HepG2 (cell line): ENCODE measurements around the gene RYR2. TPM values are rescaled to one million over a fixed set of nuclear protein-coding genes. Genes with fewer than 3 reads are reported as not detected.

Experiments used
- ATAC-seq: fragments of 200-7000 bp; cut with Tn5 transposase; 3 replicates; pipeline ENCODE4 v1.9.1; 2020; ENCODE audit warnings: mild to moderate bottlenecking, moderate library complexity
- BruUV-seq: library from RNA; stranded (reverse); fragments of 400-500 nt; replicated peaks from 2 replicates; lab custom pipeline; 2021; lab: Mats Ljungman, UMichigan
- CTCF ChIA-PET: fragments of 300-600 bp; formaldehyde crosslinking; extraction: SDS; loops from one replicate; lab custom pipeline; 2021; ENCODE audit warnings: low total read pairs, inconsistent platforms, low intra/inter-chr PET ratio; lab: Yijun Ruan, JAX
- POLR2A ChIA-PET: fragments of 350-600 bp; sonication (Branson Sonifier 250); formaldehyde crosslinking; loops from one replicate; lab custom pipeline; 2020; ENCODE audit warnings: antibody characterized with exemption, inconsistent platforms; lab: Yijun Ruan, JAX
- DNase-seq: peaks from one replicate; pipeline ENCODE4 v3.0.0-alpha.2; 2015; ENCODE audit warnings: low spot score
- FAIRE-seq: peaks from 3 replicates; lab custom pipeline; 2011; peaks lifted over from hg19 to GRCh38; lab: Jason Lieb, UNC
- H2AFZ ChIP-seq: one replicate; pipeline ENCODE4 v1.6.1; 2011; ENCODE audit warnings: low read length, inconsistent platforms
- H3K27ac ChIP-seq: fragments of 300-600 bp; 3 replicates; pipeline ENCODE4 v1.8.0; 2011; ENCODE audit warnings: mixed run types, mild to moderate bottlenecking, mixed read lengths, low read length, inconsistent platforms; ENCODE audit not compliant: insufficient read depth; ENCODE audit errors: extremely low read length
- H3K27me3 ChIP-seq, 2 experiments: fragments of 200-600 bp in 1 of 2; 2 replicates in 1 of 2; 3 replicates in 1 of 2; pipeline versions ENCODE4 v1.6.0 to v1.8.0; 2011; ENCODE audit warnings: low read length in 2 of 2, mild to moderate bottlenecking in 2 of 2, moderate library complexity in 2 of 2, inconsistent platforms in 1 of 2; ENCODE audit not compliant: insufficient read depth in 2 of 2, control insufficient read depth in 1 of 2
- H3K36me3 ChIP-seq, 2 experiments: fragments of 200-600 bp in 1 of 2; replicated peaks in 1 of 2; 2 replicates in 1 of 2; 3 replicates in 1 of 2; pipeline versions ENCODE4 v1.5.1 to v1.8.0; 2011; ENCODE audit warnings: low read length in 2 of 2, inconsistent platforms in 1 of 2; ENCODE audit not compliant: insufficient read depth in 2 of 2, control insufficient read depth in 1 of 2
- H3K4me1 ChIP-seq: 2 replicates; pipeline ENCODE4 v1.5.1; 2012; ENCODE audit warnings: low read length, inconsistent platforms; ENCODE audit not compliant: insufficient read depth
- H3K4me2 ChIP-seq: 2 replicates; pipeline ENCODE4 v1.6.0; 2011; ENCODE audit warnings: low read depth, low read length, inconsistent platforms
- H3K4me3 ChIP-seq, 3 experiments: fragments of 200-600 bp in 1 of 3; sonication (generic), shearing (Covaris generic) in 1 of 3; replicated peaks in 1 of 3; 2 replicates each; pipeline ENCODE4 v1.5.1; 2011 to 2016; ENCODE audit warnings: low read length in 3 of 3, inconsistent platforms in 2 of 3, low read depth in 2 of 3, mild to moderate bottlenecking in 2 of 3, control low read depth in 1 of 3, mixed read lengths in 1 of 3; ENCODE audit not compliant: insufficient read depth in 1 of 3
- H3K79me2 ChIP-seq: one replicate; pipeline ENCODE4 v1.6.1; 2011; ENCODE audit warnings: low read length, inconsistent platforms; ENCODE audit not compliant: insufficient read depth
- H3K9ac ChIP-seq: 2 replicates; pipeline ENCODE4 v1.6.0; 2011; ENCODE audit warnings: mild to moderate bottlenecking, low read depth, low read length, inconsistent platforms; ENCODE audit not compliant: insufficient read depth
- H3K9me3 ChIP-seq: 2 replicates; pipeline ENCODE4 v1.5.1; 2012; ENCODE audit warnings: mild to moderate bottlenecking, low read length
- H4K20me1 ChIP-seq: 2 replicates; pipeline ENCODE4 v1.6.0; 2011; ENCODE audit warnings: inconsistent platforms, mild to moderate bottlenecking, low read length, moderate library complexity; ENCODE audit not compliant: insufficient read depth
- HMGA1 ChIP-seq: sonication (generic); formaldehyde crosslinking; conservative IDR thresholded peaks from 2 replicates; pipeline ENCODE4 v1.4.0; 2020; ENCODE audit warnings: missing genetic modification reagents
- NAIF1 ChIP-seq: sonication (generic); formaldehyde crosslinking; IDR thresholded peaks from 2 replicates; pipeline ENCODE4 v1.5.0; 2020; ENCODE audit warnings: mild to moderate bottlenecking, missing genetic modification reagents, borderline replicate concordance
- PBX3 ChIP-seq: sonication (generic); formaldehyde crosslinking; IDR thresholded peaks from 2 replicates; pipeline ENCODE4 v1.8.1; 2023; ENCODE audit warnings: missing genetic modification reagents, inconsistent platforms, borderline replicate concordance
- PHF20 ChIP-seq: sonication (generic); formaldehyde crosslinking; IDR thresholded peaks from 2 replicates; pipeline ENCODE4 v1.5.0; 2020; ENCODE audit warnings: mild to moderate bottlenecking, missing genetic modification reagents
- SIX1 ChIP-seq: sonication (generic); formaldehyde crosslinking; IDR thresholded peaks from 2 replicates; pipeline ENCODE4 v1.4.0; 2020; ENCODE audit warnings: missing genetic modification reagents, borderline replicate concordance
- STAG1 ChIP-seq: sonication (generic); formaldehyde crosslinking; IDR thresholded peaks from 2 replicates; pipeline ENCODE4 v1.4.0; 2020; ENCODE audit warnings: missing genetic modification reagents
- TBX2 ChIP-seq: sonication (generic); formaldehyde crosslinking; IDR thresholded peaks from 2 replicates; pipeline ENCODE4 v1.5.0; 2020; ENCODE audit warnings: missing genetic modification reagents, mild to moderate bottlenecking, borderline replicate concordance
- XRCC5 ChIP-seq: fragments of 200-400 bp; formaldehyde crosslinking; optimal IDR thresholded peaks from 2 replicates; pipeline ENCODE3; 2017; ENCODE audit warnings: mild to moderate bottlenecking, low read length
- ZMYM2 ChIP-seq: sonication (generic); formaldehyde crosslinking; IDR thresholded peaks from 2 replicates; pipeline ENCODE4 v1.8.0; 2022; ENCODE audit warnings: mild to moderate bottlenecking, missing genetic modification reagents
- ZNF333 ChIP-seq: sonication (generic); formaldehyde crosslinking; IDR thresholded peaks from 2 replicates; pipeline ENCODE4 v1.4.0; 2020; ENCODE audit warnings: mild to moderate bottlenecking, missing genetic modification reagents, borderline replicate concordance
- WGBS: methylation state at CpG from one replicate; pipeline ENCODE4 v1.1.6; 2017; ENCODE audit warnings: low lambda C conversion rate; 5-methylcytosine and 5-hydroxymethylcytosine counted together
- in situ Hi-C: cut with HindIII; loops from 2 replicates; pipeline ENCODE4 v1.10.0; 2017; ENCODE audit warnings: low pct_unique_long_range_greater_than_20kb; ENCODE audit not compliant: extremely low pct_ligation_motif_present
- intact Hi-C: fragments of 100-400 bp; cut with micrococcal nuclease; formaldehyde crosslinking; loops from one replicate; pipeline ENCODE4 v1.10.0; 2022; ENCODE audit not compliant: unreplicated experiment
- polyA plus RNA-seq, 8 experiments: library from polyadenylated mRNA; depleted of rRNA in 3 of 8; stranded (reverse) in 7 of 8; unstranded in 1 of 8; fragments of >200 nt; fragmentation: Illumina TruSeq in 4 of 8; extraction: Trizol in 4 of 8; gene quantifications; 2 replicates each; pipeline versions ENCODE4 v1.2.1 to v1.2.3, GENCODE V29; 2011 to 2016; ENCODE audit warnings: low read depth in 4 of 8, missing spikeins in 1 of 8, mixed read lengths in 1 of 8; ENCODE audit not compliant: insufficient read depth in 1 of 8
- total RNA-seq, 5 experiments: library from RNA; depleted of rRNA; stranded (reverse); fragments of >200 nt; fragmentation: Illumina TruSeq; extraction: Trizol; gene quantifications; 2 replicates each; pipeline ENCODE4 v1.2.3, GENCODE V29; 2016; ENCODE audit warnings: low read depth in 1 of 5
- TF ChIP-seq, protein P1 (sequence below): sonication (generic); formaldehyde crosslinking; IDR thresholded peaks from 2 replicates; pipeline ENCODE4 v1.5.0; 2020; ENCODE audit warnings: mild to moderate bottlenecking, missing genetic modification reagents
- TF ChIP-seq, protein P2 (sequence below): sonication (generic); formaldehyde crosslinking; IDR thresholded peaks from 2 replicates; pipeline ENCODE4 v1.5.0; 2020; ENCODE audit warnings: mild to moderate bottlenecking, missing genetic modification reagents, borderline replicate concordance
- TF ChIP-seq, protein P3 (sequence below): sonication (generic); formaldehyde crosslinking; IDR thresholded peaks from 2 replicates; pipeline ENCODE4 v1.4.0; 2020; ENCODE audit warnings: mild to moderate bottlenecking, missing genetic modification reagents, borderline replicate concordance

Gene RYR2
- total and polyA plus RNA-seq, 2 of the 13 experiments (the other 11 are each of a cell fraction or from before 2014, with no cell fraction given): not detected

- TF ChIP-seq NAIF1 (CRISPR knock-in tag): no peak
- TF ChIP-seq, protein P1, sequence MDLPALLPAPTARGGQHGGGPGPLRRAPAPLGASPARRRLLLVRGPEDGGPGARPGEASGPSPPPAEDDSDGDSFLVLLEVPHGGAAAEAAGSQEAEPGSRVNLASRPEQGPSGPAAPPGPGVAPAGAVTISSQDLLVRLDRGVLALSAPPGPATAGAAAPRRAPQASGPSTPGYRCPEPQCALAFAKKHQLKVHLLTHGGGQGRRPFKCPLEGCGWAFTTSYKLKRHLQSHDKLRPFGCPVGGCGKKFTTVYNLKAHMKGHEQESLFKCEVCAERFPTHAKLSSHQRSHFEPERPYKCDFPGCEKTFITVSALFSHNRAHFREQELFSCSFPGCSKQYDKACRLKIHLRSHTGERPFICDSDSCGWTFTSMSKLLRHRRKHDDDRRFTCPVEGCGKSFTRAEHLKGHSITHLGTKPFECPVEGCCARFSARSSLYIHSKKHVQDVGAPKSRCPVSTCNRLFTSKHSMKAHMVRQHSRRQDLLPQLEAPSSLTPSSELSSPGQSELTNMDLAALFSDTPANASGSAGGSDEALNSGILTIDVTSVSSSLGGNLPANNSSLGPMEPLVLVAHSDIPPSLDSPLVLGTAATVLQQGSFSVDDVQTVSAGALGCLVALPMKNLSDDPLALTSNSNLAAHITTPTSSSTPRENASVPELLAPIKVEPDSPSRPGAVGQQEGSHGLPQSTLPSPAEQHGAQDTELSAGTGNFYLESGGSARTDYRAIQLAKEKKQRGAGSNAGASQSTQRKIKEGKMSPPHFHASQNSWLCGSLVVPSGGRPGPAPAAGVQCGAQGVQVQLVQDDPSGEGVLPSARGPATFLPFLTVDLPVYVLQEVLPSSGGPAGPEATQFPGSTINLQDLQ (CRISPR knock-in tag): no peak
Measured at GRCh38 chr1:237574536-237574935, 532.6 kb downstream of the RYR2 start (continued).

DNA sequence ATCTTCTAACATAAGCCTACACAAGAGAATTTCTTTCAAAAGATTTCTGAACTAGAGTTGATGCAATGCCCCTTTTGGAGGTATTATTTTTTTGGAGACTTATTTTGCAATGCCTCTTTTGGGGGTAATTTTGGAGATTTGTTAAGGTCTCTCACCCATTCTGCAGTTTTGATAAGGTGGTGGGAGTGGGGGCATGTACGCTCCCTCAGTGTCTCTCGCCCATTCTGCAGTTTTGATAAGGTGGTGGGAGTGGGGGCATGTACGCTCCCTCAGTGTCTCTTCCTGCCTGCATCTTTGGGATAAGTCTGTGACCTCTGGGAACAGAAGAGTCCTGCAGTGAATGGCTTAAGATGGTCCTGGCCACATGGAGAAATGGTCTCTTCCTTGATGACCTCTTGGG, 536.6 kb downstream of the RYR2 start:
- in situ Hi-C loops: no loop called here
- intact Hi-C loops: no loop called here
- H3K27ac ChIP-seq: no peak overlapping the region

More for the DNA sequence above, 536.6 kb downstream of the RYR2 start:
- Histone ChIP-seq H3K9me3 (peaks cover 46% of the 10 kb centered on the region), H3K27me3 (no peaks in the 10 kb centered on the region), H3K4me3 (no peak overlapping the region), H4K20me1 (no peaks in the 10 kb centered on the region), H3K9ac (no peak overlapping the region), H3K4me1 (no peaks in the 10 kb centered on the region), H3K79me2 (no peaks in the 10 kb centered on the region), H3K36me3 (no peaks in the 10 kb centered on the region), H3K4me2 (no peak overlapping the region), H2AFZ (no peak overlapping the region)
- BruUV-seq: no TSS peak
- FAIRE-seq (no peak), DNase-seq (no peak), ATAC-seq (no peak)
- ChIA-PET CTCF (no interaction called here), POLR2A (no interaction called here)
- WGBS: 10% methylated on average over 2 of the region's 3 CpGs
- no peak for TF ChIP-seq SIX1
- TF ChIP-seq HMGA1 (CRISPR knock-in tag): no peak
- TF ChIP-seq, protein P2, sequence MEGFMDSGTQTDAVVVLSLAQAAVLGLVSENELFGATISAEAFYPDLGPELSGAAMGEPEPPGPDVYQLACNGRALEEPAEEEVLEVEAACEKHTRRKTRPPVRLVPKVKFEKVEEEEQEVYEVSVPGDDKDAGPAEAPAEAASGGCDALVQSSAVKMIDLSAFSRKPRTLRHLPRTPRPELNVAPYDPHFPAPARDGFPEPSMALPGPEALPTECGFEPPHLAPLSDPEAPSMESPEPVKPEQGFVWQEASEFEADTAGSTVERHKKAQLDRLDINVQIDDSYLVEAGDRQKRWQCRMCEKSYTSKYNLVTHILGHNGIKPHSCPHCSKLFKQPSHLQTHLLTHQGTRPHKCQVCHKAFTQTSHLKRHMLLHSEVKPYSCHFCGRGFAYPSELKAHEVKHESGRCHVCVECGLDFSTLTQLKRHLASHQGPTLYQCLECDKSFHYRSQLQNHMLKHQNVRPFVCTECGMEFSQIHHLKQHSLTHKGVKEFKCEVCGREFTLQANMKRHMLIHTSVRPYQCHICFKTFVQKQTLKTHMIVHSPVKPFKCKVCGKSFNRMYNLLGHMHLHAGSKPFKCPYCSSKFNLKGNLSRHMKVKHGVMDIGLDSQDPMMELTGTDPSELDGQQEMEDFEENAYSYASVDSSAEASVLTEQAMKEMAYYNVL (CRISPR knock-in tag): no peak
- no peak for TF ChIP-seq PBX3
- no peak for TF ChIP-seq XRCC5
- TF ChIP-seq TBX2: no peak
- no peak for TF ChIP-seq STAG1 (CRISPR knock-in tag)
- no peak for TF ChIP-seq ZNF333 (CRISPR knock-in tag)
- no peak for TF ChIP-seq ZMYM2 (CRISPR knock-in tag)
- no peak for TF ChIP-seq PHF20 (CRISPR knock-in tag)
- TF ChIP-seq, protein P3, sequence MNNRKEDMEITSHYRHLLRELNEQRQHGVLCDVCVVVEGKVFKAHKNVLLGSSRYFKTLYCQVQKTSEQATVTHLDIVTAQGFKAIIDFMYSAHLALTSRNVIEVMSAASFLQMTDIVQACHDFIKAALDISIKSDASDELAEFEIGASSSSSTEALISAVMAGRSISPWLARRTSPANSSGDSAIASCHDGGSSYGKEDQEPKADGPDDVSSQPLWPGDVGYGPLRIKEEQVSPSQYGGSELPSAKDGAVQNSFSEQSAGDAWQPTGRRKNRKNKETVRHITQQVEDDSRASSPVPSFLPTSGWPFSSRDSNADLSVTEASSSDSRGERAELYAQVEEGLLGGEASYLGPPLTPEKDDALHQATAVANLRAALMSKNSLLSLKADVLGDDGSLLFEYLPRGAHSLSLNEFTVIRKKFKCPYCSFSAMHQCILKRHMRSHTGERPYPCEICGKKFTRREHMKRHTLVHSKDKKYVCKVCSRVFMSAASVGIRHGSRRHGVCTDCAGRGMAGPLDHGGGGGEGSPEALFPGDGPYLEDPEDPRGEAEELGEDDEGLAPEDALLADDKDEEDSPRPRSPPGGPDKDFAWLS (CRISPR knock-in tag): no peak
